C4-2B (cell line): ENCODE data around the gene FOXN3.

ENCODE experiments used
- ZFX ChIP-seq: fragments of 450-650 bp; IDR thresholded peaks from 2 replicates; pipeline ENCODE4 v1.6.1; 2017
- TF ChIP-seq, protein P1 (sequence below): fragments of 450-650 bp; conservative IDR thresholded peaks from 2 replicates; pipeline ENCODE4 v1.5.1; 2017; ENCODE audit warnings: mild to moderate bottlenecking

DNA sequence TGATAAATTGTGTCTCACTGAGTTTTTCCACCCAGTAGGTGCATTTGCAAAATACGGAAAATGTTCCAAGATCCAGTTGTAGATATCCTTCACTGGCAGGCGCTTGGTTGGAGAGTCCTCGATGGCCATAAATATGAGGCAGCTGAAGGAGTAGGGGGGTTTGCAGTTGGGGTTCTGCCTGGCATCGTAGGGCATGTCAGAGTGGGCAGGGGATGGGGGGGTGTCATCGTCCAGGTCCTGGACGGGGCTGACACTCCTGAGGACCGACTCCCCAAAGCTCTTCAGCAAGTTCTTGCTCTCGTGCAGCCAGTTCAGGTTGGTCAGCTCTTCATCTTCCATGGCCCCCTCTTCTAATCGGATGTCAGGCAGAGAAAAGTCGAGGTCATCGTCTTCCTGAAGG lies 5.1 kb downstream of the FOXN3 start:
- TF ChIP-seq, protein P1, sequence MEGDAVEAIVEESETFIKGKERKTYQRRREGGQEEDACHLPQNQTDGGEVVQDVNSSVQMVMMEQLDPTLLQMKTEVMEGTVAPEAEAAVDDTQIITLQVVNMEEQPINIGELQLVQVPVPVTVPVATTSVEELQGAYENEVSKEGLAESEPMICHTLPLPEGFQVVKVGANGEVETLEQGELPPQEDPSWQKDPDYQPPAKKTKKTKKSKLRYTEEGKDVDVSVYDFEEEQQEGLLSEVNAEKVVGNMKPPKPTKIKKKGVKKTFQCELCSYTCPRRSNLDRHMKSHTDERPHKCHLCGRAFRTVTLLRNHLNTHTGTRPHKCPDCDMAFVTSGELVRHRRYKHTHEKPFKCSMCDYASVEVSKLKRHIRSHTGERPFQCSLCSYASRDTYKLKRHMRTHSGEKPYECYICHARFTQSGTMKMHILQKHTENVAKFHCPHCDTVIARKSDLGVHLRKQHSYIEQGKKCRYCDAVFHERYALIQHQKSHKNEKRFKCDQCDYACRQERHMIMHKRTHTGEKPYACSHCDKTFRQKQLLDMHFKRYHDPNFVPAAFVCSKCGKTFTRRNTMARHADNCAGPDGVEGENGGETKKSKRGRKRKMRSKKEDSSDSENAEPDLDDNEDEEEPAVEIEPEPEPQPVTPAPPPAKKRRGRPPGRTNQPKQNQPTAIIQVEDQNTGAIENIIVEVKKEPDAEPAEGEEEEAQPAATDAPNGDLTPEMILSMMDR = no peak
- TF ChIP-seq ZFX = no peak
